ENCODE results near the gene PTGIS. TPM values are rescaled to one million over a fixed set of nuclear protein-coding genes. Genes with fewer than 3 reads are reported as not detected.

The PTGIS gene
- polyA plus RNA-seq, 4 donors = 28.1 to 35.5 (median 35.2) TPM

GRCh38 chr20:49478754-49479689, 88.9 kb downstream of the PTGIS start:
- DNase-seq (ENCODE audit: low read depth in 4 of 4, low spot score in 3 of 4) = no peak

- DNase-seq (ENCODE audit: low read depth in 4 of 4, low spot score in 3 of 4) = no peak
Observed at GRCh38 chr20:49478266-49478665, 89.7 kb downstream of the PTGIS start.

GRCh38 chr20:49477200-49477599, 90.7 kb downstream of the PTGIS start:
- no peak for DNase-seq (ENCODE audit: low read depth in 4 of 4, low spot score in 3 of 4)

DNA sequence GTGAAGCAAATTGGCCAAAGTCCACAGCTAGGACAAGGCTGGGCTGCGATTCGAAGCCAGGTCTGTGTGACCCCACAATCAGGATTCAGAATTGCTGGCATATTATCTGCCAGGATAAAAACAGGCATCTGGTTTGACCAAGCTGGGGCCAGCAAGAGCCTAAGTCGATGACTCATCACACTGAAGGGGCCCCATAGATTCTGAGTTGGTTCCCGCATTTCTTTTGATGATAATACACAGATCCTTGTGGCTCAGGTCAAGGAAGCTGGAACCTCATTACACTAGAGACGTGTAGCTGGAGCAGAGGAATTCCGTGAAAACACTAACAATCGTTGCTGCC, 92.0 kb downstream of the PTGIS start:
- no peak for DNase-seq (ENCODE audit: low read depth in 4 of 4, low spot score in 3 of 4)

DNA sequence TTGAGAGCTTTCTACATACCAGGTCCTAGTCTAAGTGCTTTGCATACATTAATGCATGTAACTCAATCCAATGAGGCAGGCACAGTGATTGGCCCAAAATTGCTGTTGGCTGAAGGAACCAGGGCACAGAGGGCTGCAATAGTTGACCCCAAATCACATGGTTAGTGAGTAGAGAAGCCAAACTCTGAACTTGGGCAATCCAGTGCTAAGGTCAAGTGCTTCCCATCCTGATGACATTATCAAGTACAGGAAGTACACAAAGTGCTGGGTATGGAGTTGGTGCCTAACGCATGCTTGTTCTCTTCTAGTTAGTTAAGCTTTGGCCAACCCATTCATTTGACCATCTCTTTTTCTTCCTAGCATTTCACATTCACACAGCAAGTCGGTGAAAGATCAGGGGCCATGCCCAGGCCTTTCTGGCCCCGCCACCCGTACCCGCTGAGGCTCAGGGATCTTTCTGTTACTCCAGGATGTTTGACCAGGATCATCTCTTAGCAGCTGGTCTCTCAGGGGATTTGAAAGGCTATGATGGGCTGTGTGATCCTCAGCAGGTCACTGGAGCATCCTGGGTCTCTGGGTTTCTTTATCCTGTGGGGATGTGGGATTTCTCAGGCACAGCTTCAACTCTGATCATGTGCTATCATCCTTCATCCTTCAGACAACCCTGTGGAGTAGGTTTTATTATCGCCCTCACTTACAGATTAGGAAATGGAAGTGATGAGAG, 92.5 kb downstream of the PTGIS start:
- DNase-seq (ENCODE audit: low read depth in 4 of 4, low spot score in 3 of 4) = no peak

- DNase-seq (ENCODE audit: low read depth in 4 of 4, low spot score in 3 of 4) = no peak
Observed at GRCh38 chr20:49471397-49471796, 96.5 kb downstream of the PTGIS start.

GRCh38 chr20:49470922-49471321, 97.0 kb downstream of the PTGIS start:
- no peak for DNase-seq (ENCODE audit: low read depth in 4 of 4, low spot score in 3 of 4)

- no peak for DNase-seq (ENCODE audit: low read depth in 4 of 4, low spot score in 3 of 4)
Observed at GRCh38 chr20:49469060-49469459, 98.9 kb downstream of the PTGIS start.

DNA sequence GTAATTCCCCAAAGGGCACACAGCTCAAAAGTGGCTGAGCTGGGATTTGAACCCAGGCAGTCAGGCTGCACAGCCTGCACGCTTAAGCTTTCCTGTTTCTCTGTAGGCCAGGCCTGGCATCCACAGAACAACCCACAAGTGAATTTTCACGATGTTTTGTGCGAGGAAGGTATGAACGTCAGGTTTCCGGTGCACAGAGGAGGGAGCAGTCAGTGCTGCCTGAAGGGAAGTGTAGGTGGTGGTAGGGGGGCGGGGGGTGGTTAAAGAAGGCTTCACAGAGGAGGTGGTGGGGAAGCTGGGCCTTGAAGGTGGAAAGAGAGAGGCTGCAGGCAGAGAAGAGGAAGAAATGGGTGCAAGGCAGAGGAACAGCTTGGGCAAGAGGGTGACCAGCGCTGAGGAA, 99.5 kb downstream of the PTGIS start:
- DNase-seq (ENCODE audit: low read depth in 4 of 4, low spot score in 3 of 4) = no peak

DNA sequence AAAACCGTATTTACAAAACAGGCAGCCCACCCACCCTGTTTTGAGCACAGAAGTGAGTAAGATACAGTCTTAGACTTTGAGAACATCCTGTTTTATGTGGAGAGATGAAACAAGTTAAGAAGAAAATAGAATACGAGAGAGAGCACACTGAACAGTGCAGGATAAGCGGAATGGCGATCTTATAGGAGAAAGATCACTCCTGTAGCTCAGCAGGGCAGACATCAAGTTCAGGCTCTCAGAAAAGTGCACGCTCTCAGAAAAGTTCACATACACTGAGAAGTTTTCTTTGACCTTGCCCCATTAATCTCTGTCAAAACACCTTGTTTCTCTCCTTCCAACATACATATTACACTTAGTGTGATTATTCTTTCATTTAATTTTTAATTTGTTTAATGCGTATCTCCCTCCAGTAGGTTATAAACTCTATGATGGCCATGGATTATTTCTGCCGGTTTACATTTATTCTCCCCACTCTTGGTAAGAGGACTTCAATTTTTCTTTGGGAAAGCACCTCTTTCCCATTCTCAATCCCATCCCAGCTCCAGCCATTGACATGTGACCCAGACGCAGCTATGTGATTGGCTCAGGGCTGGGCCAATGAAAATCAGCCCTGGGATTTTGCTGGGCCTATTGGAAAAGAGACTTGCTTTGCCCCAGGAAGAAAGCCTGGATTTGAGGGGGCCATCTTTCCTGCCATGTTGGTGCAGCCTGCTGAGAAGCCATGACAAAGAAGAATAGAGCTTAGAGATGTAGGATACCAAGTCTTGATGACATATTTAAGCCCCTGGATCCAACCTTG, 101.6 kb downstream of the PTGIS start:
- DNase-seq (ENCODE audit: low read depth in 4 of 4, low spot score in 3 of 4) = no peak

DNA sequence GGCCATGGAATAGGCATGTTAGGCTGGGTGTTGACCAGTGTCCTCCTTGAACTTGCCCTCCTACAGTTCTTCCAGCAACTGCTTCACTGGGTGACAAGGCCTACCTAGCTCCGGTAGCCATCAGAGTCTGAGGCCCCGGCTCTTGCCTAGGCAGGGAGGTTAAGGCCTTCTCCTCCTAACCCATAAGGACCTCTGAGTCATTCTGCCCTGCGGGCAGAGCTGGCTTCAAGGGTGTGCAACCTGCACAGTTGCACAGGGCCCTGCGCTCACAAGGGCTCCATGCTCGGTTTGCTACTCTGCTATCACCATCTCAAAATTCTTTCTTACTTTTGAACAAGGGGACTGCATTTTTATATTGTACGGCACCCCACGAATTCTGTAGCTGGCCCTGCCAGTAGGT, 103.4 kb downstream of the PTGIS start:
- DNase-seq (ENCODE audit: low read depth in 4 of 4, low spot score in 3 of 4) = no peak

DNA sequence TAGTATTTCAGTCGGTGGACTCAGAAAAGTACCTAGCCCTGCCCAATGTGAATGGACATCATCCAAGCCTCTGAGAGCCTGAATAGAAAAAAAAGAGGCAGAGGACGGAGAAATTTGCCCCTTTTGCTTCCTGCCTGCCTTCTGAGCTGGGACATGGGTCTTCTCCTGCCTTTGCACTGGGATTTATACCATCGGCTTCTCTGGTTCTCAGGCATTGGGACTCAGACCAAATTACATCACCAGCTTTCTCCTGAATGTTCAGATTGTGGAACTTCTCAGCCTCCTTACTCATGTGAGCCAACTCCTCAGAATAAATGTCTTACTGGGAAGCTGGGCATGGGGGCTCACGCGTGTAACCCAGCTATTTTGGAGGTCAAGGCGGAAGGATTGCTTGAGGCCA, 105.3 kb downstream of the PTGIS start:
- no peak for DNase-seq (ENCODE audit: low read depth in 4 of 4, low spot score in 3 of 4)

- DNase-seq (ENCODE audit: low read depth in 4 of 4, low spot score in 3 of 4) = no peak
Observed at GRCh38 chr20:49461894-49462620, 105.9 kb downstream of the PTGIS start.

GRCh38 chr20:49460916-49461315, 107.0 kb downstream of the PTGIS start:
- no peak for DNase-seq (ENCODE audit: low read depth in 4 of 4, low spot score in 3 of 4)

DNA sequence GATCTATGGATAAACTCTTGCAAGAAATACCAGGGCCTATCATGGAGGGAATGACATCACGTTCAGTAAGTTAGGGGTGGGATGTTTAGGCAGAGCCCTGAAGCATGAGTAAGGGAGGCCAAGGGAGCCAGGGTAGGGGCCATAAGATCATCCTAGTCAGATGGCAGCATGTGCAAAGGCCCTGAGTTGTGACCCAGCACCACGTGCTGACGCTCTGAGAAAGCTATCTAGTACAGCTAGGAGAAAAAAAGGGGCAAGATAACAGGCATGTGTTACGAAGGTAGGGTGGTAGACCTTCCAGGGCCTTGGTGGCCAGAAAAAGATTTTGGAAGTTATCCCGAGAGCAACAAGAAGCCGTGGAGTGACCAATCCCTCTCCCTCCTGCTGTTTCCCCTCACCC, 107.8 kb downstream of the PTGIS start:
- DNase-seq (ENCODE audit: low read depth in 4 of 4, low spot score in 3 of 4) = no peak

GRCh38 chr20:49459684-49460083, 108.3 kb downstream of the PTGIS start:
- DNase-seq (ENCODE audit: low read depth in 4 of 4, low spot score in 3 of 4) = no peak

DNA sequence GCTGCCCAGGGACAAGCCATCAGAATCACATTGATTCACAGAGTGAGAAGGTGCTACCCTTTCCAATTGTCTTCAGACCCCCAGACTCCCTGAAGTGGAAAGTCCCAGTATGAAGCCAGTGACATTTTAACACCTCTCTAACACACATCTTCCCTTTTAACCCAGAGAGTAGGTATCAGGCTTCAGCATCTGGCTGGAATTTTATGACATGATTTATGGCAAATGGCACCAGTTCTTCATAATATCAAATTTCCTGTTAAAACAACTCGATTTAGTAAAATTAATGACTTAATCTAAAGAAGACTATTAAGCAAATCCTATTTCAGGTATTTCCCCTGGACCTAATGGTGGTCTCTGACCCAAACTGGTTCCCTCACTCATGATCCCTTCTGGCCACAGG, 110.5 kb downstream of the PTGIS start:
- DNase-seq (ENCODE audit: low read depth in 4 of 4, low spot score in 3 of 4) = peak in 1 of 4 donors; percentile 18

- DNase-seq (ENCODE audit: low read depth in 4 of 4, low spot score in 3 of 4) = no peak
Observed at GRCh38 chr20:49456646-49457045, 111.3 kb downstream of the PTGIS start.

- no peak for DNase-seq (ENCODE audit: low read depth in 4 of 4, low spot score in 3 of 4)
Observed at GRCh38 chr20:49455691-49456090, 112.2 kb downstream of the PTGIS start.

All from right renal pelvis (tissue), 4 donors.